GM19372 (cell line): ENCODE measurements around the gene HERC2.
"Not testable (repeated sequence)": the region's sequence is repeated elsewhere in the genome, so short reads cannot be mapped to it uniquely, and the experiment has no call there.

Source experiments
- ATAC-seq: cut with Tn5 transposase; IDR thresholded peaks from one replicate; pipeline ENCODE4 v1.9.1; 2021; ENCODE audit warnings: mild to moderate bottlenecking, low read depth, moderate library complexity; ENCODE audit not compliant: unreplicated experiment

HERC2 gene

GRCh38 chr15:28190391-28191174, 131.4 kb downstream of the HERC2 start:
- no peak for ATAC-seq

GRCh38 chr15:28185148-28185895, 136.7 kb downstream of the HERC2 start:
- ATAC-seq, result no peak

- no peak for ATAC-seq
These were observed 137.8 kb downstream of the HERC2 start for GRCh38 chr15:28184166-28184565.

GRCh38 chr15:28182731-28183130, 139.2 kb downstream of the HERC2 start:
- no peak for ATAC-seq

GRCh38 chr15:28182216-28182615, 139.8 kb downstream of the HERC2 start:
- no peak for ATAC-seq

GRCh38 chr15:28181366-28181765, 140.6 kb downstream of the HERC2 start:
- no peak for ATAC-seq

- ATAC-seq, result no peak
These were observed 142.7 kb downstream of the HERC2 start for GRCh38 chr15:28179270-28179669.

- ATAC-seq, result no peak
These were observed 143.3 kb downstream of the HERC2 start for GRCh38 chr15:28178727-28179126.

- no peak for ATAC-seq
These were observed 143.7 kb downstream of the HERC2 start for GRCh38 chr15:28178290-28178689.

GRCh38 chr15:28169366-28169765, 152.6 kb downstream of the HERC2 start:
- no peak for ATAC-seq

GRCh38 chr15:28168405-28169121, 153.4 kb downstream of the HERC2 start:
- not testable (repeated sequence) for ATAC-seq

- no peak for ATAC-seq
These were observed 154.9 kb downstream of the HERC2 start for GRCh38 chr15:28167042-28167441.

GRCh38 chr15:28165791-28166190, 156.2 kb downstream of the HERC2 start:
- no peak for ATAC-seq

- ATAC-seq, result no peak
These were observed 157.1 kb downstream of the HERC2 start for GRCh38 chr15:28164876-28165275.

- ATAC-seq, result no peak
These were observed 167.7 kb downstream of the HERC2 start for GRCh38 chr15:28154283-28154682.

- no peak for ATAC-seq
These were observed 168.4 kb downstream of the HERC2 start for GRCh38 chr15:28153492-28154119.

GRCh38 chr15:28152538-28152923, 169.4 kb downstream of the HERC2 start:
- not testable (repeated sequence) for ATAC-seq

GRCh38 chr15:28151864-28152537, 170.0 kb downstream of the HERC2 start:
- not testable (repeated sequence) for ATAC-seq

- ATAC-seq, result no peak
These were observed 174.2 kb downstream of the HERC2 start for GRCh38 chr15:28147801-28148200.

- ATAC-seq, result not testable (repeated sequence)
These were observed 176.6 kb downstream of the HERC2 start for GRCh38 chr15:28145419-28145818.
